C1 segment of cervical spinal cord (tissue), 14 donors: ENCODE results near the gene CBX2.

Experiments used
- DNase-seq, 14 donors: peaks; one replicate each; lab custom pipeline; 2025; lab: John Stamatoyannopoulos, UW

The CBX2 gene

DNA sequence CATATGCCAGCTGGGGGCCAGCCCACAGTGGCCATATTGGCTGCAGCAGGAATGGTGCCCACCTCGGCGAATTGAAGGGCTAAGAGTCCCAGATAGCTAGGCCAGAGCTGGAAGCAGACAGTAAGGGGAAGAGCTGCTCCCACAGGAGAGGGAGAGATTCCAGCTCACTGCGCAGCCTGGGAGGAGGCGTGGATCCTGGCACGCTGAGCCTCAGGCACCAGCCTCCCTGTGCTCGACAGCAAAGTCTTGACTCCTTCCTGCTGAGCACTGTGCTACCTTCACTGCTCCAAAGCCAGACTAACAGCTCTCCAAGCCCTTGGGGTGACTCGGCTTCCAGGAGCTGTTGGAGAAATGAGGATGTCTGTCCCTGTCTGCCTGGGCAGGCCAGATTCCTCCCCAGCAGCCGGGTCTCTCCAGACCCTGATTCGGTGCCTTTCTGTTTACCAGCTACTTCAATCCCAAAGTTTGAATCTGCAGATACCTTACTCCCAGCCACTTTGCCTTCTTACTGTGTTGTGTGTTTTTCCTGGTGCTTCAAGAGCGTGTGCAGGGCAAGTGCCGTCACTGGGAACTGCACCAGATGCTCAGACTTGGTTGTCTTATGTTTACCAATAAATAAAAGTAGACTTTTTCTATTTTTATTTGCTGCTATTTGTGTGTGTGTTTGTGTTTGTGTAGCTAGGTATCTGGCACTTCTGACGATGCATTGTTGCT is 9.1 kb downstream of the CBX2 start:
- DNase-seq: no peak

DNA sequence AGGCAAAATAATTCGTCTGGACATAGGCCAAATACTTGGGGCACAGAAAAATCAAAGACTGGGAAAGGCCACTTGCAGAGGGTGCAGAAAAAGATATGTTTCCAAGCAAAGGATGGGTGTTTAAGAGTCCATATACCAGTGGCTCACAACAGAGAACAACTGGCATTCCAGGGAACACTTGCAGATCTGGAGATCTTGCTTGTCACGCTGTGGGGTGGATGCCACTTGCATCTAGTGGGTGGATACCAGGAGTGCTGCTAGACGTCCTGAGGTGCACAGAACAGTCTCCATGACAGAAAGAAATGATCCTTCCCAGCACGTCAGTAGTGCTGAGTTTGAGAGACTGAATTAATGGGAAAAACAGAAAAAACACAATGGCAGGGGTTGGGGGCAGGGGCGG is 10.5 kb downstream of the CBX2 start:
- DNase-seq: no peak

DNA sequence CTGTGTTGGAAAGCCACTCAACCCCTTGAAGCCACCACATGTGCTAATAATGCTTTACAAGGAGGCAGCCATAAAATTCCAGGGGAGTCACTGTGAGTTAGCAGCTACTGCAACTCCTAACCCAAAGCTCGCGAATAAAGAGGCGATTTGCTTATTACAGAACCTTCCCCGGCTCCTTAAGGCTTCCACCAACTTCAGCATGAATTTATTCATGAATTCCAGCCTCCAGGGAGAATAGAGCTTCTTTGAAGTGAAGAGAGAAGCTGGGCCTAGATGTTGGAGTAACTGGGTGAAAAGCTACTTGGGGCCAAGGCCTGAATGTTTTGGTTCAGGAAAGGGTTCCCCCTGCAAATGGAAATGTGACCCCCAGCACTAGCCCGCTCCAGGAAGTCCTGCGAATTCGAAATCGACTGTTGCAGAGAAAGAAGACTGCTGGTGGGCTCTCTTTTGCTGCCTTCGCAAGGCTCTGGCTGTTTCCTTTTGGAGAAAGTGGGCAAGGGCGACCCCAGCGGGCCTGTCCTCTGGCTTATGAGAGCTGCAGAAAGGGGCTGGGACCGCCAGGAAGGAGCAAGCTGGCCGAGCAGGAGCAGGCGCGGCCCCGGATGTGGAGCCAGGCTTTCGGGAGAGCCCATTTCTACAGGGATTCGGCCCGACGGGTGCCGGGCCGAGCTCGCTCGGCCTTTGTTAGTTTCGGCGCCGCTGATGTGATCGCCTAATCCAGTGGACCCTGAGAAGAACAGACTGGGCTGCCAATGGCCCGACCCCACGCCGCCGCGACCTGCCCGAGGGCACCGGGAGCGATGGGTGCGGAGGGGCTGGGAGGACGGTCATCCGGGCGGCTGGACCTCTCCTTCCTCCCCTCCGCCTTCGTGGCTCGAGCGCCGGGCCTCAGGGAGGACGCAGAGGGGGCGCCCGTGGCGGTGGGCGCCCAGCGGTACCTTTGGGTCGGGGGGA is 11.3 kb downstream of the CBX2 start:
- DNase-seq: no peak

DNA sequence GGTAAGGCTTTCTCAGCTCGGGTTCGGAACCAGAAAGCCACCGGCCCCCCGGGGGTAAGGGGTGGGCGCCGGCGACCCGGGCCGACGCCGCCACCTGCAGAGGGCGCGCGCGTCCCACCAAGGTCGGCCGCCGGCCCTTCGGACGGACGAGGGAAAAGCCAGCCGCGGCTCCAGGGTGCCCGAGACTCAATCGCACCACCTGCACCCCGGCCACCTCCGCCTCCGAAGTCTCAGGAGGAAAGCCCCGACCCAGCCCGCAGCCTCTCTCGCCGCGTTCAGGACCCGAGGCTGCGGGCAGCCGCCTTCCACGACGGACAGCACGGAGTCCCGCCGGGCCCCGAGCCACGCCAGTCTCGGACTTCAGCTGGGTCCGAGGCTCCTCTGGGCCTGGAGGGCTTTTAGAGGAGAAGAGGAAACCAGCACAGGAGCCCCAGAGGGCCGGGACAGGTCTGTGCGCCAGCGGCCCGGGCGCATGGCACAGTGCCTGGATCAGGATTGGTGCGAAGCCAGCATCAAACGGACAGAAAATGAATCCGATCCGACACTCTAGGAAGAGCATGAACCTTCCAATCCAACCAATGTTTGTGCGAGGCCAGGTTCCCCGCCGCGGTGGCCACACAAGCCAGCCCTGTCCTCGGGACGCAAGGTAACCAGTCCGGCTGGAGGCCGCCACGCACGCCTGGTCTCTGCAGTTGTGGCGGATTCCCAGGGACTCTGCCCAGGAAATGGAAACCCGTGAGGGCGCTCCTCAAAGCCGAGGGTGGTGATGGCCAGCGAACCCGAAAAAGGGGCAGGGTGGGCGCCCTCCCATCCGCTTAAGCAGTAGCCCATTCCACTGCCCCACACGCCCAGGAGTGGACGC is 12.2 kb downstream of the CBX2 start:
- peak in 3 of 14 donors; percentile 12 to 53 (median 42) for DNase-seq

DNA sequence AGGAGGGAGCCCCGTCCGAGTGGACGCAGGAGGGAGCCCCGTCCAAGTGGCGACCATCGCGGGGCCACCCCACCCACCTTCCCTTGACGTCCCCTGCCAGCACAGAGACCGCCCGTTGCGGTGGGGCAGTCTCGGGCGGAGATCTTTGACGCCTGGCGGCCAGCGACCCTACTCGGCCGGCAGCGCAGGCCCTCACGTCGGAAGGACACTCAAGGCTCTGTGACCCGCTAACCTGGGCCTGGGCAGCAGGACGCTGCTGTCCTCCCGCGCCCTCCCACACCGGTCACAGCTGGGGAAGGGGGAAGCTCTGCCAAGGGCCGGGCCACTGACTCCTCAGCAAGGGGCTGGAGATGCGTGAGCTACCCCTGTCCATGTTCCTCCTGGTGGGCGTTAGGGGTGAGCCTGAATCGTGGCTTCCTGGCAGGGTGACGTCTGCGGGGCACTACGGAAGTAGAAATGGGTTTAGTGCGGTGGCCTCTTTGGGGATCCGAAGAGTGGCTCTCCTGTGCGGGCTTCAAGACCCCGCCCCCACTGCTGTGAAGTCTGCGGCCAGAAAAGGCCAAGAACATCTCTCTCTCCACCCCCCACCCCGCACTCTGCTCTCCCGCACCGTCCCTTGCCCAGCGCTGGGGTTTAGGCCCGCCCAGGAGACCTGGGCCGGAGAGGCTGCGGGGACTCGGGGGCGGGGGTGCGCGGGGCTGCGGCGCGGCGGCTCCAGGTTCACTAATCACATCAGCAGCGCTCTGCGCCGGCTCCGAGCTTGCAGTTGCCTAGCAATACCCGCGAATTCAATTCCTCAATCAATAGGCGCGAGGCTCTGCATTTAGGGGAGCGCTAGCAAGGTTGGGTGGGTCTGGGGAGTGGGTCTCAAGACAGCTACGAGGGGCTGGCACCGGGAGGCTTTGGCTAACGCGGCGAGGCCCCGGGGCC is 13.1 kb downstream of the CBX2 start:
- DNase-seq: no peak

DNA sequence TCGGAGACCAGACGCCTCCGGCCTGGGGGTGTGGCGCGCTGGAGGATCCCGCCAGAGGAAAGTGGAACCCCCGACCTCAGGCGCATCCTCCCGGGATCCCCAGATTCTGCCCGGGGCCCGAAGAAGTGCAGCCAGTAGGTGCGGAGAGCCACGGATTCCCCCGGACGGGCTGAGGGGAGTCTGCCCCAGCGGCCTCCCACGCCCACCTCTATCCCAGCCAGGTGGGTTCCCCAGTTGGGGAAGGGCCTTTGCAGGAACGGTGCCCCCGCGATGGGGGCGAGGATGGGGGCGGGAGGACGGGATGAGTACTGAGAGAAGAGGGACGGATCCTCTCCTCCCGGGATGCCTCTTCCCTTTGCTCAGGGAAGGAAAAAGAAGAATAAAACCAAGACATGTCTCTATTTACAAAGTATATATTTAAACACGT is 13.8 kb downstream of the CBX2 start:
- no peak for DNase-seq

DNA sequence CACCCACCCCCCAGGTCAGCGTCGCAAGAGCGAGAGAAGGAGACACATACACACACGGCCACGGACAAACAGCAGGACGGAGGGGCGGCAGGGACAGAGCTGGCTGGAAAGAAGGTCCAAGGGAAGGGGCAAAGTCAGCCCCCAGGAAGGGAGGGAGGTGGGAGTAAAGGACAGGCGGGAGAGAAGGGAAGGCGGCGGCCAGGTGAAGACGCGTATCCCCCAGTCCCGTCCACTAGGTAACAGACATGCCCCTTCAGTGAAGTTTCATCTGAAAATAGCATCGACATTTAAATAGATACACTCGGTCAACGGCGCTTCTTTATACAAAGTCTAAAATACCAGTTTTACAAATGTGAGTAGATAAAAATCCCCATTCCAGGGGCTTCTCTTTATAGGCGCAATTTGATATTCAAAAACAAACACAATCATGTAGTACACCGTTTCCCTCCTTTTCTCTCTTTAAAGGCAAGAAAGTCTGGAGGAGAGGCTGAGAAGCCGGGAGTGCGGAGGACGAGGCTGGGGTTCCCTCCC is 14.5 kb downstream of the CBX2 start:
- DNase-seq: no peak

DNA sequence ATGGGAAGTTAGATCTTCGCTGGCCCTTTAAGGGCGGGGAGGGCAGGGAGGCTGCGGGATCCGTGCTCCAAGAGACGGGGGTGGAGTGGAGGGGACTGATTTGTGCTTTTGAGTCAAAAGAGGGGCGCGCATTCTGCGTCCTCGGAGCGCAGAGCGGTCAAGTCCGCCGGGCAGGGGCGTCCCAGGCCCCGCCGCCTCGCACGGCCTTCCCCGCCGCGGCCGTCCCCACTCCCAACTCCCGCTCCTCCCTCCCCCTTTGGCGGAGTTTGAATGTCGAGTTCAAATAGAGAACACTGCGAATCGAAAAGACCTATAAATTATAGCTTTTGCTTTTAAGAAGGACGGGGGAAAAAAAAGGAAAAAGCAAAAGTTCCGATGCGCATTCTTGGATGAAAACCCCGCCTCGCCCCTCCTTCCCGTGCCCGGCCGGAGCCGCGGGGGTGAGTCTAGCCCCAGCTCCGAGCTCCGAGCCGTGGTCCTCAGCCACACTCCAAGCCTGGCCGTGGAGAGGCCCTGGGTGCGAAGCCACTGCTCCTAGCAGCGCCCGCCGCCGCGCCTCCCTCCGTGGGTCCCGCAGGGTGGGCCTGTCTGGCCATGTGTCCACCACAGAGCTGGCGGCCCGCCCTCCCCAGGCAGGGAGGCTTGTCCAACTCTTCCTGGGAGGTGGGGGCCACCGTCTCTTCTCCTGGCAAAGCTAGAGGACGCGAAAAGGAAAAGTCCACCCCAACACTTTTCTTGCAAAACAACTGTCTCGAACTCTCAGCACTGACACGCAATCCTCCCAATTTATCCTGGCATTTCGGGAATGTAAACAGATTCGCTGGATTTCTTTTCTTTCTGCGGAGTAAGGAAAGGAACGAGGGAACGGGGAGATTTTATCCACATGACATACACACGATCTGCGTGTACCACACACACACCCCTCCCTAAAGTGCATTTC is 15.3 kb downstream of the CBX2 start:
- DNase-seq: no peak

DNA sequence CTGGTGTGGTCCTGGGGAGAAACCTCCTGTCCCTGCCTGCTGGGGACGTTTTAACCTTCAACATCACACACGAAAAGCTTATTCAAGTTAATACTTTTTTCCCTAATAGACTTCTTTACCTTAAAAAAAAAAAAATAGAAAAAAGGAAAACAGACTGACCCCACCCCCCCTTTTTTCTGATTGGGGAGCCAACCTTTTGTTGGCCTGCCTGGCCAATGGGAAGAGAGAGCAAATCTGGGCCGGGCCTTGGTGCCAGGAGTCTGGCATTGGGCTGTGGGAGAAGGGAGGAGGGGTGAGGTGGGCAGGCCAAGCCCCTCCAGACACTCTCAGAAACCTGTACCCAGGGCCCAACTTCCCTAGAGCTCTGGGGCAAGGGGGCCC is 16.0 kb downstream of the CBX2 start:
- peak in 1 of 14 donors; percentile 7 for DNase-seq

DNA sequence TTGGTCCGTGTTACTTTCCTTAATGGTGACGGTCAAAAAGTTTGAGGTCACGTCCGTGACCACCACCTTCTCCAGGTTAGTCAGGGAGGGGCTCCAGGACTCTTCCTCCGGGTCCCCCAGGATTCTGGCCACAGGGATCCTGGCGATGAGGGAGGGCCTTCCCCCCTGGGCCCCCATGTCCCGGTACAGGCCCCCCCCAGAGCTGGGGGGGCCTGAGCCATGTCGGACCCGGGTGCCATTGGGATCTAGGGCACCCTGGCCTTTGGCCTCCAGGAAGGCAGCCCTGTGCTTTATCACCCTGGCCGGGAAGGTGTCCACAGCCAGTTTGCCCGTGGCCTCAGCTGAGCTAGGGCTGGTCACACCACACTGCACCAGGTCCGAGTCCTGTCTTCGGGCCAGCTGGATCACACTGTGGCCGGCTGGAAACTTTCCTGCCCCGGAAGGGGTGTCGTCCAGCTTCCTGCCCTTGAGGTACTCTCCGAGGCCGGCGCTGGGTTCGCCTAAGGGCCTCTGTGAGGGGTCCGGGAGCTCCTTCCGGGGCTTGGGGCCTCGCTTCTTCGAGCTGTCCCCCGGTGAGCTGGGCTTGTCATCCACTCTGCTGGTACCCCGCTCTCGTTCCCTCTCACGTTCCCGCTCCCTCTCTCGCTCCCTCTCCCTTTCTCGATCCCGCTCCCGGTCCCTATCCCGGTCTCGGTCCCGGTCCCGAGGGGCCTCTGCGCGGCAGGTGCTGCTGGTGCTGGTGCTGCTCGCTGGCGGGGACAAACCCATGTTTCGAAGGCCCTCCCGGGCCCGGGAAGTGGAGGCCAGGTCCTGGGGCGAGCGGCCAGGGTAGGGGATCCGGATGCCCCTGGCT is 16.9 kb downstream of the CBX2 start:
- DNase-seq: no peak

DNA sequence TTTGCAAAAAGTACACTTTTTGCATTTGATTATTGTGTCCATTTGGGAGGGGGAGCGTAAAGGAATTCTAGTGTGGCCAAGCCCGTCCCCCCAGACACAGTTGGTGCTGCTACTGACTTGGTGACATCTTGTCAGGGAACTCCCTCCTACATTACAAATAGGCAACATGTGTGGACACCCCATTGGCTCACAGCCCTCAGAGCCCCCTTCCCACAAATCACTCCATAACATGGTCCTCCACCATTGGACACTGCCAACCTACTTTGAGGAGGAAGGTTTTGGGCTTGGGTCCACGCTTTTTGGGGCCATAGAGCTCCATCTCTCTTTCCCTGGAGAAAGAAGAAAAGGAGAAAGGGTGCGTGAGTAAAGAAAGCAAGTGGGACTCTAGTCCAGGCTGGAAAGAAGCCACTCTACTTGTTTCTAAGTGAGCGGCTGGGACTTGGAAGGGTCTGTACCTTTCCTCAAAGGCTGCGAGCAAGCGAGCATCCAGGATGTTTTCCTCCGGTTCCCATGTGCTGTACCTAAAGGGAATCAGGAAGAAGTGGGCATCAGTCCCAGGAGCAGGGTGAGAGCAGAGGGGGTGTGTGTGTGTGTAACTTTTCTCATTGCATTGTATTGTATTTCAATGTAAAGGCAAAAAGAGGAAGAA is 18.0 kb downstream of the CBX2 start:
- DNase-seq: no peak

DNA sequence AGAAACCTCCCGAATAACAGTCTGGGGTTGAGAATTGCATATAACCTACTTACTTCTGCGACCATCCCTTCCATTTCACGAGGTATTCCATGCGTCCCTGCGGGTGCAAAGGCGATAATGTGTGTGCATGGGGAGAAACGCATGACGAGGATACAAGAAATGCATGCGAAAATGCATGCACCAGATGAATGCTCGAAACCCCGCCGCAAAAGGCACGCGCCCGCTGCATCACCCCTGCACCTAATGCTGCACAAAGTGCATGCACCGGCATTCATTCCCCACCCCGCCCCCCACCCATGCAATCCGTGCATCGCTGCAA is 18.5 kb downstream of the CBX2 start:
- no peak for DNase-seq

DNA sequence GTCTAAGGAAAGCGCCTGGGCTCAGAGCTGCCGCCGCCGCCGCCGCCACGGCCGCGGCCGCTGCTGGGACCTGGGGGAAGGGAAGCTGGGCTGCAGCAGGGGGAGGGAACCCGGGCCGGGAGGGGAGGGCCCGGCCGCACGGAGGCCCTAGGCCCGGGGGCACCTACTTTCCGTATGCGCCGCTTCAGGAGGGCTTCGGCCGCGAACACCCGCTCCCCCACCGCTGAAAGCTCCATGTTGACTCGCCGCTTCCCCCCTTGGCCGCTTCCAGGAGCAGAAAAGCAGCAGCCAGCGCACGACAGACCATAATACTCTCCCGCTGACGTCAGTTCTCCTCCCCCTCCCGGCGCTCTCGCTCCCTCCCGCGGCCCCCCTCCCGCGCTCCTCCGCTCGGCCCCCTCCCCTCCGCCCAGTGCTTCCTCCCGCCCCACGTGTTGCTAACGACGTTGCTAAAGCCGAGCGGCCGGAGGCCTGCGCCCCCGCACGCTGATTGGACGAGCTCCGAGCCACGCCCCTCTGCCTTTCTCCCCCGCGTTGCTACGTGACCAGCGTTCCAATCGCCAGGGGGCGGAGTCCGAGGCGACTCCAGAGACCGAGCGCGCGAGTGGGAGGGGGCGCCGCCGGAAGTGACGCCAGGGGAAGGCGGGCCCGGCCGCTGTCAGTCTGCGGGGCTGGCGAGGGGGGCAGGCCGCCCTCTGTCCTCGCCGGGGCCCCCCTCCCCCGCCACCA is 19.0 kb downstream of the CBX2 start, which contains the start of gene CBX8:
CBX8 (minus strand) TSS at position 315 of the 729 bp plus-strand sequence; CDS start at position 236, 79 bp downstream.
- peak; percentile 95 to 100 (median 99) for DNase-seq

DNA sequence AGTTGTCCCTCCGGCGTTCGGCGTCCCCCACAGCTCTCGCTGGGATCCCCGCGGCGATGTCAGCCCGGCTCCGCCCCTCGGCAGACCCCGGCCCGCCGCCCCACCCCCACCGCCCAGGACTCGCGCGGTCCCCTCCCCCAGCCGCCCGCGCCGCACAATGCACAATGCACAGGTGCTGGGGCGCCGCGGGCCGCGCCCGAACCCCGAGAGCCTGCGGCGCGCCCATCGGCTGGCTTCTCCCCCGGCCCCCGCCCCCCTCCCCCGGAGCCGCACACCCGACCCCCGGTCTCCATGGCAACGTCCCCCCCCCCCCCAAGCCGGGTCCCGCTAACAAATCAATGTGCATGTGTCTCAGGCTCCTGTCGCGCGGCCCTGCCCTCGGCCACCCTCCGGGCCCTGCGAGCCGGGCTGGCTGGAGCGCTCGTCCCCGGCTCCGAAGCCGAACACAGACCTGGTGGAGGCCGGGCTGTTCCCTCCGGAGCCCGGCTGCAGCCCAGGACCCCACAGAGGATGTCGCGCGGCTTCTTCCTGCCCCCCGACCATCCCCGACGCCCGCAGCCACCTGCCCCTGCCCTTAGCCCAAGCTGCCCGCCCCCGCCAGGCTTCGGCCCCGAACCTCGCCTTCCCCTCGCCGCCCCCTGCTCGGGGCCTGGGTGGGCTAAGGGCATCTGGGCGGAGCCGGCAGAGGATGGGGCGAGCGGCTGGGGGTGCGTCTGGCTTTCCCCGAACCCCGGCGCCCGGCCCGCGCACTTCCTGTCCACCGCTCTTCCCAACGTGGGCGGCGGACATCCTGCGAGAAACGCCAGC is 19.7 kb downstream of the CBX2 start:
- peak in 1 of 14 donors; percentile 60 for DNase-seq

DNA sequence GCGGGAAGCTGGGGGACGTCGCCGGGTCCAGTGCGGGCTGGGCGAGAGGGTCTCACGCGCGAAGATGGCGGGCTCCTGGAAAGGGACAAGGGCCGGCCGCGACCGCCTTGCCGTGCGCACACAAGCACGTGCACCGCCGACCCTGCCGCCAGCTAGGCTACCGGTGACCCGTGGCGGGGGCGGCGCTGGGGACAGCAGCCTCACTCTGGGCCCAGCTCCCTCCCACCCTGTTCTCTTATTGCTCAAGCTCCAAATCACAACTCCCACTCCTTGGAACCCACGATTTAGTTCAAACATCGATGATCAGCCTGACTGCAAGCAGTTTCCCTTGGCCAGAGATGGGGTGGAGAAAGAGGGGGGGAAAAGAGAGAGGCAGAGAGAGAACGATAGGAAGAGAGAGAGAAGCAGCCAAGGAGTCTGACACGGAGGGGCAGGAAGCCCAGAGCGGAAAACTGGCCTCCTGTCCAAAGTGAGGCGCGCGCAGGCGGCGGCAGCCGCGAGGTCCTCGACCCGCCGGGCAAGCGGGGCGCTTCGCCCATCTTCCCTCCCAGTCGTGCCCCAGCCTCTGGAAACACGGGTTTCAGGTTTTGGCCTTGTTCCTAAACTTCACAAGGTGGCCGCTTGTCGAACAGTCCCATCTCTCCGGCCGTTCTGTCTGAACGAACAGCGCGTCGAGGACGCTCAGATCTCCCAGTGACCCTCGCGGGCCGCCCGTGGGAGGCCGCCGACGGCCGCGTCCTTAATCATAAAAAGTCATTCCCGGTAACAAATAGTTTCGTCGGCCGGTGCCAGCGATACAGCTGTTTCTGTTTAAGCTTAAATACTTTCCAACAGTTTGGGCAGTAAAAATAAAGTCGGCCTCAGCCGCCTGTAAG is 20.6 kb downstream of the CBX2 start:
- peak in 1 of 14 donors; percentile 22 for DNase-seq
